HG02678 (cell line): ENCODE data around the gene KCTD5.
A peak's percentile ranks its signal among the peaks of the same experiment; 100 is the strongest.

Experiments
- ATAC-seq: cut with Tn5 transposase; IDR thresholded peaks from one replicate; pipeline ENCODE4 v1.9.1; 2021; ENCODE audit warnings: mild to moderate bottlenecking, moderate library complexity; ENCODE audit not compliant: unreplicated experiment

KCTD5 gene

DNA sequence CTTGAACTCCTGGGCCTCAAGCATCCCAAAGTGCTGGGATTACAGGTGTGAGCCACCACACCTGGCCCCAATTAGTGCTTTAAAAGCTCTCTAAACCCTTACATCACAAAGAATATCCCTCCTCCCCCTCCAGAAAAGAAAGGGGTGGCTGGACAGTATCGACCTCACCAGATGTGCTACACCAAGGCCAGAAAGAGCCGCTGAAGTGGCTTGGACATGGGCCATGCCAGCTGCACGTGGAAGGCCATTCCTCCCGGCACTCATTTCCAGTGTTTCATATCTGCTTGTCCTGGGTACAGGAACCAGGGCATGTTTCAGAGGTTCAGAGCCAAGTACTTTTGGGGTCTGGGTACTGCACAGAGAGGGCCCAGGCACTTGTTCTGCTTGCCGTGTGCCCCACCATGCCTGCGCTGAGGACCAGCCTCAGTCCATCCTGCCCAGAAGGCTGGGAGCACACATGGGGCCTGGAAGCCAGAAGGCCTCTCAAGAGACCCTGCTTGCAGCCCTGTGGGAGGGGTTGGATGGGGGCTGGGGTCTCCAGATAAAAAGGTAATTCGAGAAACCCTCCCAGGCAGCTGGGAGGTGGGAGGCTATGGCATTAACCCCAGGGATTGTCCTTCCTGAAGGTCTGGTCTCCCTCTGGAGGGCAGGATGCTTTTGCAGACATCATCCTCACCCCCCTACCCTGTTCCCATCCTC, 66.6 kb downstream of the KCTD5 start:
- ATAC-seq, result no peak

DNA sequence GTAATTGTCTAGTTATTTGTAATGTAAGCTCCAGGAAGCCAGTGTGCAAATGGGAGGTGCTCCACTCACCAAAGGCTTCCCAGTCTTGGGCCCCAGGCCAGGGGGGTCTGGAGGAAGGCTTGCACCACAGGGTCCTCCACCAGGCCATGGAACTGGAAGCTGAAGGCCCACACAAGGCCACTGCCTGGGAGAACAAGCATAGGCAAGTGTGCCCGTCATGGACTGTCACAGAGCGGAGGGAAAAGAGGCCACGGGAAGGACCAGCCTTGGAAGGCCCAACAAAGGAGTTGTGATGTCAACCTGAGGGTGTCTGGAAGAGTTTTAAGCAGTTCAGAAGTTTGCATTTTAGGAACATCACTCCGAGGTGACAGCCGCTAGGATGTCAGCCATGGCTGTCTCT, 67.2 kb downstream of the KCTD5 start:
- ATAC-seq, result no peak

DNA sequence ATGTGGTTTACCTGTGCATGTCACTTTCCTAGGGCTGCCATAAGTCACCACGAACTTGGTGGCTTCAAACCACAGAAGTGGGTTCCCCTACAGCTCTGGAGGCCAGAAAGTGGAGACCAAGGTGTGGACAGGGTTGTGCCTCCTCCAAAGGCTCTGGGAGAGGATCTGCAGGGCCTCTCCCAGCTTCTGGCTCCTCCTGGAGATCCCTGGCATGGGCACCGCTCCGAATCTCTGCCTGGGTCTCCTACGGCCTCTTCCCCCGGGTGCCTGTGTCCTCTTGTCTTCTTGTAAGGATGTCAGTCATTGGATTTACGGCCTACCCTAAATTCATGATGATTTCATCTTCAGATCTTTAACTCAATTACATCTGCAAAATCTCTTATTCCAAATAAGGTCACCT, 67.6 kb downstream of the KCTD5 start:
- no peak for ATAC-seq

DNA sequence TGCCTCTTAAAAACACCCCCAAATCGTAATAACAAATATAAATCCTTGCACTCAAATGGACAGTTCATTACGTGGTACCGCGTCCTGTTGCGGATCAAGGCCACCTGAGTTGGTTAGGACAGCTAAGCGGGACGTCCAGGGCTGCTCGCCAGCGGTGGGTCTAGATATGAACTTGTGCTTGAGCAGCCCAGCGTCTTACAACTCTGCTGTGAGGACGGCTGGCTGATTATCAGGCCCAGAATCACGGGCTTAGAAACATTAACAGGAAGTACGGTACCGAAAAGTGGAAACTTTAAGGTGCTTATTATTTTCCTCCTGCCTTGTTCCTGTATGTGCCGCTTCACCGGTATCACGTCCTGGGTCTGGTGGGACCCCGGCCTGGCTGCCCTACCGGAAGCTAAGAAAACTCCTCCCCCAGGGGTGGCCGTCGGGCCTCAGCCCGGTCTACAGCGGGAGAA, 69.3 kb downstream of the KCTD5 start:
- ATAC-seq, result no peak

DNA sequence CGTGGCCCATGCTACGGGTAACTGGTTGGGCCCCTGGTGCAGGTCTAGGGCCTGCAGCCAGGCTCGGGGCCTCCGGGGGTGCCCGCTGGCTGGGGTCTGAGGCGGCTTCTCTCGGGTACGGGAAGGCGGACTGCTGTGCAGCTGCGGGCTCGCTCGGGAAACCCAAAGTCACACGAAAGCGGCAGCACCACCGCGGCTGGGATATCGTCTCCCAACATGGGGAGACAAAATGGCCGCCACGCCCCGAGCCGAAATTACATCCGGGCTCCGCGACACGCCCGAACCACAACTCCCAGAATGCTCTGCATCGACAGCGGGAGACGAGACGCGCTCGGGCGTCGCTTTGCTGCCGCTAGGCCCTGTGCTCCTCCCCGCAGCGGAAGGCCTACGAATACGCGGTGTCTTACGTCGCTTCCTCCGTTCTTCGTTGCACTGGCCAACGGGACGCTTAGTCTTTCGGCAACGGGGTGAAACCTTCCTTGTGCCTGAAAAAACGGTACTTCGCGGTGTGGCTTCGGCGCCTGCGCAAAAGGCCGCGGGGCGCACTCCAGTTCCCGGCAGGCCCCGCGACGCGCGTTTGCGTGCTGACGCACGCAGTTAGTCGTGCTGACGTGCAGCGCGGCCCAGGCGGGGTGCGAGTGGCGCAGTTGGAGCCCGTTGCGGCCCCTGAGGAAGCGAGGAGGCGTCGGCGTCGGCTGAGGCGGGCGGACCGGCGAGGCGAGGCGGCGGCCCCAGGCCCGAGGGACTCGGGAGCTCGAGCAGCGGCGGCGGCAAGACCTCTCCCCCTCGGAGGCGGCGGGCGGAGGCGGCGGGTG, 69.9 kb downstream of the KCTD5 start, which contains the start of gene SRRM2:
Gene SRRM2 (plus strand): TSS at position 604 of the 815 bp plus-strand sequence. CDS start 3,727 bp downstream, outside the sequence.
- ATAC-seq, result peak; percentile 78

DNA sequence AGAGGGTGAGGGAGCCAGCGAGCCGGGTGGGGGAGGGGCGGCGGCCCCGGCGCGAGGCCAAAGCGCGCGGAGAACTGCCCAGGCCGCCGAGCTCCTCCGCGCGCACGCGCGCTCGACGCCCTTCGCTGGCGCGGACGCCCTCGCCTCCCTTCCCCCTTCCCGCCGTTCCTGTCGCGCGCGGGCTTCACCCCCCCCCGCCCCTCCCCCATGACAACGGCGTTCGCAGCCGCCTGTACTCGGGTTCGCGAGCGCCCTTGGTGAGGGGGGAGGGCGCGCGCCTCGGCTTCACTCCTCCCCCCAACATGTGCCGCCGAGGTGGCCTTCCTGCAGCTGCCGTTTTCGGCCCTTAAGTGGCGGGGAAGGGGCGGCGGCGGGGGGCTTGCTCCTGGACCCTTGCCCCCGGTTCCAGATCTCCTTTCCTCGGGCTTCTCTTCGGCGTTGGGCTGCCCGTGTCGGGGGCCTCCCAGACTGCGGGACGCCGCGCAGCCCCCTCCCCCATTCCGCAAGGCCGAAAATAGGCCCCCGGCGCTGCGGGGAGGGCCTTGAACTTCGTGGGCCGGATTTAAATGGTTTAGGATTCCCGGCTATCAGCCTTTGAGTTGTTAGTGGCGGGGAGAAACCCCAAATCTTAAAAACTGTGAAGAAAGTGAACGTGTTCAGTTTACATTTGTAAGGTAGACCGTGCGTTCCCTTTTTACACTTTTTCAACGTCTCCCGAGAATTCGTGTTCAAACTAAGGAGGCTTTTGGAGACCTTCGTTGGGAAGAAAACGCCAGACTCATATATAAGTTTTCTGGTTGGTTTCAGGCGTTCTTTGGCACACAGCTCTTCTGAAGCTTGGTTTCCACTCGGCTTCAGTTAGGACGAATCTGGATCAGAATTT, 70.8 kb downstream of the KCTD5 start:
- ATAC-seq, result peak; percentile 39

DNA sequence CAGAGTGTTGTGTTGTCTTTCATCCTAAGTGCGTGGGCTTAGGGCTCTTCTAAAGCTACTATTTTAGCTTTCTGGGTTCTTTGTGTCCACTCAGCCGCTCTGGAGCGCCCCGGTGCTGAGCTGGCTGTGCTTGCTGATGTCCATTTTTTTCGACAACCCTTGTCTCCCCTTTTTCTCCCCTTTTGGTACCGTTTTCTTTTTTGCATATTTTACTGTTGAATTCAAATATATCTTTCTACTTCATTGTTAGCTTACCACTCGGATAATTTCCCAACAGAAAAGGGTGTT, 71.4 kb downstream of the KCTD5 start:
- ATAC-seq, result no peak

DNA sequence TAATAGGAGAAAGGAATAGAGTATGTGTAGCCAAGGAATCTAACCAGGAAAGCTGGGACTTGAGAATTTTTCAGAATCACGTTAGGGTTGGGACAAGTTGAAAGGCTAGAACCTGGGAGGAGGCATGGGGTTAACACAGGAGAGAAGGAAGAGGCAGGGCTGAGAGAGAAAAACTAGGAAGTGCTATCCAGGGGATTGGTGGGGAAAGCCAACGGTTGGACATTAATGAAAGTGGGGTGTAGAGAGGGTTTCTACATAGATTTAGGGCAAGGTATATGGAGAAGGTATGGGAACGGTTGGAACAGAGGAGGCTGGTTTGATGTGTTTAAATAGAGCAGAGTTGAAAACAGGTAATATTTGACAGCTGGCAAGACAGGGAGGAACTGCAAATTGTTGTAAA, 72.8 kb downstream of the KCTD5 start:
- ATAC-seq, result no peak

DNA sequence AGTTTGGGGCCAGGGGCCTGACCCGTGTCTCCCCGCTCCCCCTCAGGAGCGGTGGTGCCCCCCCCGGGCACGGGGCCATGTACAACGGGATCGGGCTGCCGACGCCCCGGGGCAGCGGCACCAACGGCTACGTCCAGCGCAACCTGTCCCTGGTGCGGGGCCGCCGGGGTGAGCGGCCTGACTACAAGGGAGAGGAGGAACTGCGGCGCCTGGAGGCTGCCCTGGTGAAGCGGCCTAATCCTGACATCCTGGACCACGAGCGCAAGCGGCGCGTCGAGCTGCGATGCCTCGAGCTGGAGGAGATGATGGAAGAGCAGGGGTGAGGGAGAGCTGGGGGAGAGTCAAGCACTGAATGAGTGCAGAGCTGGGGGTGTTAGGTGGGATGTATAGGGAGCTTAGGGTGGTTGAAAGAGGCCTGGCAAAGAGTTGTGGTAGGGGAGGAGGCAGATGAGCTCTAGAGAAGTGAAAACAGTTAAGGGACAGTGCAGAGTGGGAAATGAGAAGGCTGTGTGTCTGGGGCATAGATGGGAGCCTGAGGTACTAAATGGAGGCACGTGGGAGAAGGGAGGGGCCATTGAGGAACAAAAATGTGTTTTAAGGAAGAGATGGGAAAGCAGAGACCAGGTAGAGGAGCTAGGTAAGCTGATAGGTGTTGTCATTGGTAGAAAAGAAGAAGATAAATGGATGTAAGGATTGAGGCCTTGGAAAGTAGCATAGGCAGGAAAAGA, 74.1 kb downstream of the KCTD5 start:
- no peak for ATAC-seq

DNA sequence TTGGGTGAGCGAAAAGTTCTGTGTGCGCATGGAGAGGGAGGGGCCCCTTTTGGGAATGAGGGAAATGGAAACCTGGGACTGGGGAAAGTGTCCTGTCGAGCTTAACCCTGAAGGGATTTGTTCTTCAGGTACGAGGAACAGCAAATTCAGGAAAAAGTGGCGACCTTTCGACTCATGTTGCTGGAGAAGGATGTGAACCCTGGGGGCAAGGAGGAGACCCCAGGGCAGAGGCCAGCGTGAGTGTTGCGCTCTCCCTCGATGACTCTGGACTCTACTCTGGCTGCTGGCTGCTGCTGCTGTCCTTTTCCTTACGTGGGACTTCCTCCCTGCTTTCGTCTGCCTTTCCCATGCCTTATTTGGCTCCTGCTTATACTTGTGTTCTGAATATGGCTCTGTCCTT, 75.0 kb downstream of the KCTD5 start:
- ATAC-seq, result no peak
